HepG2 (cell line): ENCODE results near the gene TMEM11. TPM values are rescaled to one million over a fixed set of nuclear protein-coding genes. Genes with fewer than 3 reads are reported as not detected.
A peak's percentile ranks its signal among the peaks of the same experiment; 100 is the strongest.

Source experiments
- ATAC-seq: fragments of 200-7000 bp; cut with Tn5 transposase; 3 replicates; pipeline ENCODE4 v1.9.1; 2020; ENCODE audit warnings: mild to moderate bottlenecking, moderate library complexity
- BruUV-seq: library from RNA; stranded (reverse); fragments of 400-500 nt; replicated peaks from 2 replicates; lab custom pipeline; 2021; lab: Mats Ljungman, UMichigan
- CTCF ChIA-PET: fragments of 300-600 bp; formaldehyde crosslinking; extraction: SDS; loops from one replicate; lab custom pipeline; 2021; ENCODE audit warnings: low total read pairs, inconsistent platforms, low intra/inter-chr PET ratio; lab: Yijun Ruan, JAX
- POLR2A ChIA-PET: fragments of 350-600 bp; sonication (Branson Sonifier 250); formaldehyde crosslinking; loops from one replicate; lab custom pipeline; 2020; ENCODE audit warnings: antibody characterized with exemption, inconsistent platforms; lab: Yijun Ruan, JAX
- DNase-seq: peaks from one replicate; pipeline ENCODE4 v3.0.0-alpha.2; 2015; ENCODE audit warnings: low spot score
- FAIRE-seq: peaks from 3 replicates; lab custom pipeline; 2011; peaks lifted over from hg19 to GRCh38; lab: Jason Lieb, UNC
- H2AFZ ChIP-seq: one replicate; pipeline ENCODE4 v1.6.1; 2011; ENCODE audit warnings: low read length, inconsistent platforms
- H3K27ac ChIP-seq: fragments of 300-600 bp; 3 replicates; pipeline ENCODE4 v1.8.0; 2011; ENCODE audit warnings: mixed run types, mild to moderate bottlenecking, mixed read lengths, low read length, inconsistent platforms; ENCODE audit not compliant: insufficient read depth; ENCODE audit errors: extremely low read length
- H3K27me3 ChIP-seq, 2 experiments: fragments of 200-600 bp in 1 of 2; 2 replicates in 1 of 2; 3 replicates in 1 of 2; pipeline versions ENCODE4 v1.6.0 to v1.8.0; 2011; ENCODE audit warnings: low read length in 2 of 2, mild to moderate bottlenecking in 2 of 2, moderate library complexity in 2 of 2, inconsistent platforms in 1 of 2; ENCODE audit not compliant: insufficient read depth in 2 of 2, control insufficient read depth in 1 of 2
- H3K36me3 ChIP-seq, 2 experiments: fragments of 200-600 bp in 1 of 2; replicated peaks in 1 of 2; 2 replicates in 1 of 2; 3 replicates in 1 of 2; pipeline versions ENCODE4 v1.5.1 to v1.8.0; 2011; ENCODE audit warnings: low read length in 2 of 2, inconsistent platforms in 1 of 2; ENCODE audit not compliant: insufficient read depth in 2 of 2, control insufficient read depth in 1 of 2
- H3K4me1 ChIP-seq: 2 replicates; pipeline ENCODE4 v1.5.1; 2012; ENCODE audit warnings: low read length, inconsistent platforms; ENCODE audit not compliant: insufficient read depth
- H3K4me2 ChIP-seq: 2 replicates; pipeline ENCODE4 v1.6.0; 2011; ENCODE audit warnings: low read depth, low read length, inconsistent platforms
- H3K4me3 ChIP-seq, 3 experiments: fragments of 200-600 bp in 1 of 3; sonication (generic), shearing (Covaris generic) in 1 of 3; replicated peaks in 1 of 3; 2 replicates each; pipeline ENCODE4 v1.5.1; 2011 to 2016; ENCODE audit warnings: low read length in 3 of 3, inconsistent platforms in 2 of 3, low read depth in 2 of 3, mild to moderate bottlenecking in 2 of 3, control low read depth in 1 of 3, mixed read lengths in 1 of 3; ENCODE audit not compliant: insufficient read depth in 1 of 3
- H3K79me2 ChIP-seq: one replicate; pipeline ENCODE4 v1.6.1; 2011; ENCODE audit warnings: low read length, inconsistent platforms; ENCODE audit not compliant: insufficient read depth
- H3K9ac ChIP-seq: 2 replicates; pipeline ENCODE4 v1.6.0; 2011; ENCODE audit warnings: mild to moderate bottlenecking, low read depth, low read length, inconsistent platforms; ENCODE audit not compliant: insufficient read depth
- H3K9me3 ChIP-seq: 2 replicates; pipeline ENCODE4 v1.5.1; 2012; ENCODE audit warnings: mild to moderate bottlenecking, low read length
- H4K20me1 ChIP-seq: 2 replicates; pipeline ENCODE4 v1.6.0; 2011; ENCODE audit warnings: inconsistent platforms, mild to moderate bottlenecking, low read length, moderate library complexity; ENCODE audit not compliant: insufficient read depth
- CREB1 ChIP-seq, 2 experiments: fragments of 450-650 bp in 1 of 2; IDR thresholded peaks; 2 replicates each; pipeline ENCODE4 v1.6.1; 2016 to 2017; ENCODE audit warnings: control low read depth in 1 of 2, mild to moderate bottlenecking in 1 of 2, missing compliant biosample characterization in 1 of 2, missing genetic modification characterization in 1 of 2
- FOXK1 ChIP-seq: sonication (generic); formaldehyde crosslinking; IDR thresholded peaks from 2 replicates; pipeline ENCODE4 v1.4.0; 2020; ENCODE audit warnings: low read depth, missing genetic modification reagents, borderline replicate concordance
- KLF11 ChIP-seq: IDR thresholded peaks from 2 replicates; pipeline ENCODE4 v1.6.1; 2016; ENCODE audit warnings: missing compliant biosample characterization
- POGK ChIP-seq: sonication (generic); formaldehyde crosslinking; conservative IDR thresholded peaks from 2 replicates; pipeline ENCODE4 v1.8.0; 2022; ENCODE audit warnings: mild to moderate bottlenecking, moderate library complexity, missing genetic modification reagents
- RBM22 ChIP-seq: fragments of 200-400 bp; formaldehyde crosslinking; optimal IDR thresholded peaks from 2 replicates; pipeline ENCODE3; 2017; ENCODE audit warnings: mild to moderate bottlenecking, low read length, moderate library complexity
- THAP8 ChIP-seq: sonication (generic); formaldehyde crosslinking; IDR thresholded peaks from 2 replicates; pipeline ENCODE4 v1.5.1; 2020; ENCODE audit warnings: missing genetic modification reagents, mild to moderate bottlenecking, borderline replicate concordance
- YY1 ChIP-seq: IDR thresholded peaks from 2 replicates; pipeline ENCODE4 v1.6.1; 2011; ENCODE audit warnings: low read length, low read depth, moderate library complexity, mild to moderate bottlenecking; ENCODE audit not compliant: insufficient read depth, insufficient replicate concordance
- ZBTB2 ChIP-seq: sonication (generic); formaldehyde crosslinking; IDR thresholded peaks from 2 replicates; pipeline ENCODE4 v1.8.0; 2022; ENCODE audit warnings: low read depth, missing genetic modification reagents
- ZBTB7A ChIP-seq: sonication (generic); formaldehyde crosslinking; IDR thresholded peaks from 2 replicates; pipeline ENCODE4 v1.8.0; 2022; ENCODE audit warnings: mild to moderate bottlenecking, missing genetic modification reagents
- ZMYM3 ChIP-seq: sonication (generic); formaldehyde crosslinking; IDR thresholded peaks from 2 replicates; pipeline ENCODE4 v1.5.1; 2020; ENCODE audit warnings: mild to moderate bottlenecking, missing genetic modification reagents
- ZNF253 ChIP-seq: sonication (generic); formaldehyde crosslinking; IDR thresholded peaks from 2 replicates; pipeline ENCODE4 v1.8.0; 2022; ENCODE audit warnings: mild to moderate bottlenecking, missing genetic modification reagents, borderline replicate concordance
- ZNF276 ChIP-seq: sonication (generic); formaldehyde crosslinking; IDR thresholded peaks from 2 replicates; pipeline ENCODE4 v1.4.0; 2020; ENCODE audit warnings: mild to moderate bottlenecking, low read depth, missing genetic modification reagents
- ZNF468 ChIP-seq: sonication (generic); formaldehyde crosslinking; IDR thresholded peaks from 2 replicates; pipeline ENCODE4 v1.8.0; 2022; ENCODE audit warnings: mild to moderate bottlenecking, moderate library complexity, missing genetic modification reagents
- ZNF572 ChIP-seq: sonication (generic); formaldehyde crosslinking; IDR thresholded peaks from 2 replicates; pipeline ENCODE4 v1.5.1; 2020; ENCODE audit warnings: mild to moderate bottlenecking, missing genetic modification reagents
- ZNF770 ChIP-seq: sonication (generic); formaldehyde crosslinking; IDR thresholded peaks from 2 replicates; pipeline ENCODE4 v1.5.0; 2020; ENCODE audit warnings: mild to moderate bottlenecking, missing genetic modification reagents
- ZSCAN9 ChIP-seq: IDR thresholded peaks from 2 replicates; pipeline ENCODE4 v1.6.1; 2016; ENCODE audit warnings: borderline replicate concordance
- WGBS: methylation state at CpG from one replicate; pipeline ENCODE4 v1.1.6; 2017; ENCODE audit warnings: low lambda C conversion rate; 5-methylcytosine and 5-hydroxymethylcytosine counted together
- in situ Hi-C: cut with HindIII; loops from 2 replicates; pipeline ENCODE4 v1.10.0; 2017; ENCODE audit warnings: low pct_unique_long_range_greater_than_20kb; ENCODE audit not compliant: extremely low pct_ligation_motif_present
- intact Hi-C: fragments of 100-400 bp; cut with micrococcal nuclease; formaldehyde crosslinking; loops from one replicate; pipeline ENCODE4 v1.10.0; 2022; ENCODE audit not compliant: unreplicated experiment
- polyA plus RNA-seq, 8 experiments: library from polyadenylated mRNA; depleted of rRNA in 3 of 8; stranded (reverse) in 7 of 8; unstranded in 1 of 8; fragments of >200 nt; fragmentation: Illumina TruSeq in 4 of 8; extraction: Trizol in 4 of 8; gene quantifications; 2 replicates each; pipeline versions ENCODE4 v1.2.1 to v1.2.3, GENCODE V29; 2011 to 2016; ENCODE audit warnings: low read depth in 4 of 8, missing spikeins in 1 of 8, mixed read lengths in 1 of 8; ENCODE audit not compliant: insufficient read depth in 1 of 8
- total RNA-seq, 5 experiments: library from RNA; depleted of rRNA; stranded (reverse); fragments of >200 nt; fragmentation: Illumina TruSeq; extraction: Trizol; gene quantifications; 2 replicates each; pipeline ENCODE4 v1.2.3, GENCODE V29; 2016; ENCODE audit warnings: low read depth in 1 of 5

The TMEM11 gene
- total and polyA plus RNA-seq, 2 of the 13 experiments (the other 11 are each of a cell fraction or from before 2014, with no cell fraction given) = 18.7 to 35.0 TPM

GRCh38 chr17:21232033-21232749 lies 18.2 kb upstream of the TMEM11 start:
- Histone ChIP-seq H2AFZ (no peak overlapping the region), H3K36me3 (no peaks in the 10 kb centered on the region), H3K27me3 (no peaks in the 10 kb centered on the region), H3K27ac (no peak overlapping the region), H3K4me2 (no peak overlapping the region), H3K9ac (no peak overlapping the region), H4K20me1 (no peaks in the 10 kb centered on the region), H3K4me1 (peaks cover 11% of the 10 kb centered on the region; the same call in 1 of the 2 replicates), H3K4me3 (no peak overlapping the region), H3K79me2 (no peaks in the 10 kb centered on the region), H3K9me3 (no peaks in the 10 kb centered on the region)
- DNase-seq = no peak
- POLR2A ChIA-PET = no interaction called here
- CTCF ChIA-PET = no interaction called here
- FAIRE-seq = no peak
- 27% methylated on average over 4 of the region's 4 CpGs for WGBS
- in situ Hi-C loops (no loop called here), intact Hi-C loops (no loop called here)
- no peak for ATAC-seq
- TSS peak; percentile 32 for BruUV-seq
- no peak for TF ChIP-seq ZBTB7A (CRISPR knock-in tag)
- TF ChIP-seq ZNF253 (CRISPR knock-in tag) = no peak
- TF ChIP-seq ZNF468 (CRISPR knock-in tag) = no peak
- no peak for TF ChIP-seq KLF11 (CRISPR knock-in tag)
- no peak for TF ChIP-seq ZNF276
- TF ChIP-seq RBM22 = no peak
- no peak for TF ChIP-seq ZBTB2 (CRISPR knock-in tag)
- TF ChIP-seq YY1 = no peak
- TF ChIP-seq THAP8 = no peak
- no peak for TF ChIP-seq ZNF770 (CRISPR knock-in tag)
- TF ChIP-seq ZSCAN9 = no peak
- TF ChIP-seq POGK (CRISPR knock-in tag) = no peak
- no peak for TF ChIP-seq ZNF572 (CRISPR knock-in tag)
- 0 out of 2 replicates have a peak, but pooled peaks have one; percentile 23 for TF ChIP-seq CREB1 (IDR thresholded peaks at IDR 0.05)
- TF ChIP-seq CREB1 (CRISPR knock-in tag; IDR thresholded peaks at IDR 0.05) = no peak
- peak; percentile 59; the same call in 1 of the 2 replicates for TF ChIP-seq ZMYM3 (CRISPR knock-in tag)
- TF ChIP-seq FOXK1 (CRISPR knock-in tag) = no peak
